Measurements from ENCODE around the gene STAT5A.
"Not testable (repeated sequence)": the region's sequence is repeated elsewhere in the genome, so short reads cannot be mapped to it uniquely, and the experiment has no call there.

STAT5A gene

DNA sequence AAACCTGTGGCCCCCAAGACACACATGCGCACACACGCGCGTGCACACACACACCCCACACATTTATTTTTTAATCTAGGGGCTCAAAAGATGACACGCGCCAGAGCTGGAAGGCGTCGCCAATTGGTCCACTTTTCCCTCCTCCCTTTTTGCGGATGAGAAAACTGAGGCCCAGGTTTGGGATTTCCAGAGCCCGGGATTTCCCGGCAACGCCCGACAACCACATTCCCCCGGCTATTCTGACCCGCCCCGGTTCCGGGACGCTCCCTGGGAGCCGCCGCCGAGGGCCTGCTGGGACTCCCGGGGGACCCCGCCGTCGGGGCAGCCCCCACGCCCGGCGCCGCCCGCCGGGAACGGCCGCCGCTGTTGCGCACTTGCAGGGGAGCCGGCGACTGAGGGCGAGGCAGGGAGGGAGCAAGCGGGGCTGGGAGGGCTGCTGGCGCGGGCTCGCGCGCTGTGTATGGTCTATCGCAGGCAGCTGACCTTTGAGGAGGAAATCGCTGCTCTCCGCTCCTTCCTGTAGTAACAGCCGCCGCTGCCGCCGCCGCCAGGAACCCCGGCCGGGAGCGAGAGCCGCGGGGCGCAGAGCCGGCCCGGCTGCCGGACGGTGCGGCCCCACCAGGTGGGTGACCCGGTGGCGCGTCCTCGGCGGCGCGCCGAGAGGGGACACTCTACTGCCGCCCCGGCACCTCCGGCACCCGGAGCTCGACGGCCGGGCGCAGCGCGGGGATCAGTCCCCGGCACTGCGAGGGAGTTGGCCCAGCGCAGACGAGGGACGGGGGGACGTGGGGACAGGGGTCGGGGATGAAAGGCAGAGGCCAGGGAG, at the start of gene STAT5A:
Gene STAT5A, plus strand, starts transcription at position 522 of the 826 bp plus-strand sequence. CDS start 914 bp downstream, outside the sequence.
- peak; percentile 75 for DNase-seq

DNA sequence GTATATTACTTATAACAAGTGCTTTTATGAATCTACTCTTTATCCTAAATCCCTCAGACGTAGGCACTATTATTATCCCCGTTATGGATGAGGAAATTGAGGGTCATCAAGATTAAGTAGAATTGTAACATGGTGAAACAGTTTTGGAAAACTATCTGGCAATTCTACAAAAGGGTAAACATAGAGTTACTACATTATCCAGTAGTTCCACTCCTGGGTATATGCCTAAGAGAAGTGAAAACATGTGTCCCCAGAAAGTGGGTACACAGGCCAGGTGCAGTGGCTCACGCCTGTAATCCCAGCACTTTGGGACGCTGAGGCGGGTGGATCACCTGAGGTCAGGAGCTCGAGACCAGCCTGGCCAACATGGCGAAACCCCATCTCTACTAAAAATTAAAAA, 48.7 kb upstream of the STAT5A start:
- not testable (repeated sequence) for DNase-seq

DNA sequence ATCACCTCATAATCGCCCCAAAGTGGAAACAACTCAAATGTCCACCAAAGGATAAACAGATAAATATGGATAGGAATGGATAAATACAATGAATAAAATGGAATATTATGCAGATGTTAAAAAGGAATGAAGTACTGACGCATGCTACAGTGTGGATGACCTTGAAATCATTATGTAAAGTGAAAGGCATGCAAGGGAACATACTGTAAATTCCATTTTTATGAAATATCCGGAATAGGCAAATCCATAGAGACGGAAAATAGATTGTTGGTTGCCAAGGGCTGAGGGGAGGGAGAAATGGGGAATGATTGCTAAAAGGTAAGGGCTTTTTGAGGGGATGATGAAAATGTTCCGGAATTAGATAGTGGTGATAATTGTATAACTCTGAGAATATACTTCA, 48.1 kb upstream of the STAT5A start:
- no peak for DNase-seq

DNA sequence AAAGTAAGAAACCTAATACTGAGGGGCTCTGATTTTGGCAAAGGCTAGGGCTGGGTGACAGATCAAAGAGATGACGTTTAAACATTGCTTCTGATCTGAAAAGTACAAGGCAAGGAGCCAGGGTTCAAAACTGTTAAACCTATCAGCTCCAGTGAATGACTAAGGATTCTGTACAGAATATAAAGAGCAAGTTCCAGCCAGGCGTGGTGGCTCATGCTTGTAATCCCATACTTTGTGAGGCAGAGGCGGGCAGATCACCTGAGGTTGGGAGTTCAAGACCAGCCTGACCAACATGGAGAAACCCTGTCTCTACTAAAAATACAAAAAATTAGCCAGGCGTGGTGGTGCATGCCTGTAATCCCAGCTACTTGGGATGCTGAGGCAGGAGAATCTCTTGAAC, 47.4 kb upstream of the STAT5A start:
- not testable (repeated sequence) for DNase-seq

DNA sequence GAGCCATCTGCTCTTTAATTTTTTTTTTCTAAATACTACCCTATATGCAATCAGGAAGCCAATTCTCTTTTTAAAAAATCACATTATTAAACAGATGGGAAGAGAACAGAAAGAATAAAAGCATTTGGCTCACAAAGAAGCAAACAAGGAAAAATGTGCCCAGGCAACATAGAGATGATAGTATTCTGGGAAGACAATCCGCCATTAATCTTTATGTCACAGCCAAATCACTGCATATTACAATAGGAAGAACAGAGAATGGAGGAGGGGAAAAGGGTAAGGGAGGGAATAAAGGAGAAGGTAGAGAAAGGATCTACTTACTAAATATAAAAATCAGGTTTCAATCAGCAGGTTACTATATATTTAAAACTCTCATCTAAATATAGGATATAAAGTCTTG, 46.4 kb upstream of the STAT5A start:
- DNase-seq: no peak

DNA sequence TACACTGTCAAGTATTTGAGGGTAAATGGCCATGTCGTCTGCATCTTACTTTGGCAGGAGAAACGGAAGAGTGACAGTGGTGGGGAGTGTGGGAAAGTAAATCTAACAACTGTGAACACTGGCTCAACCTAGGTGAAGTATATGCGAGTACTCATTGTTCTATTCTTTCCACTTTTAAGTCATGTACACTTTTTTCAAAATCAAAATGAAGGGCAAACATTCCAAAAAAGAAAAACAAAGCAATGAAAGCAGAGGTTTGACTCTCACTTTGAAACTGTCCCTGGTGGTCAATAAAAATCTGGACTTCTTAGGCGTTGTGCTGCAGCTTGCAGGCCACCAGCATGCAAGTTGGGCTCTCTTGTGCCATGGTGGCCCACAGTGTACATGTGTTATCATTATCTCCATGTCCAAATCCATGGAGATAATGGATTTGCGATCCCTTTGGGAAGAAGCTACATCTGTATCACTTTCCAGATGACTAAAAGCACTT, 44.8 kb upstream of the STAT5A start:
- no peak for DNase-seq

DNA sequence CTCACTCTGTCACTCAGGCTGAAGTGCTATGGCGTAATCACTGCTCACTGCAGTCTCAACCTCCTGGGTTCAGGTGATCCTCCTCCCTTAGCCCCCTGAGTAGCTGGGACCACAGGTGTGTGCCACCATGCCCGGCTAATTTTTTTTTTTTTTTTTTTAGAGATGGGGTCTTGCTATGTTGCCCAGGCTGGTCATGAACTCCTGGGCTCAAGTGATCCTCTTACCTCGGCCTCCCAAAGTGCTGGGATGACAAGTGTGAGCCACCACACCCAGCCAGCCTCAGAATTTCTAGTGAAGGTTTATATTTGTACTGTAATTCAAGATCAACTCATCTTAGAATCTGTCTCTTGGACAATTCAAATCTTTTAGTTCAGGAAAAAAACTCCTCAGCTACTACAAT, 44.2 kb upstream of the STAT5A start:
- DNase-seq: not testable (repeated sequence)

DNA sequence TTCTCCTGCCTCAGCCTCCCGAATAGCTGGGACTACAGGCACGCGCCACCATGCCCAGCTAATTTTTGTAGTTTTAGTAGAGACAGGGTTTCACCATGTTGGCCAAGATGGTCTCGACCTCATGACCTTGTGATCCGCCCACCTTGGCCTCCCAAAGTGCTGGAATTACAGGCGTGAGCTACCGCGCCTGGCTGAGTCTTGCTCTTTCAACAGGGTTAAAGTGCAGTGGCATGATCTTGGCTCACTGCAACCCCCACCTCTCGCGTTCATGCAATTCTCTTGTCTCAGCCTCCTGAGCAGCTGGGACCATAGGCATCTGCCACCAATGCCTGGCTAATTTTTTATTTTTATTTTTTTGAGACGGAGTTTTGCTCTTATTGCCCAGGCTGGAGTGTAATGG, 43.1 kb upstream of the STAT5A start:
- not testable (repeated sequence) for DNase-seq

DNA sequence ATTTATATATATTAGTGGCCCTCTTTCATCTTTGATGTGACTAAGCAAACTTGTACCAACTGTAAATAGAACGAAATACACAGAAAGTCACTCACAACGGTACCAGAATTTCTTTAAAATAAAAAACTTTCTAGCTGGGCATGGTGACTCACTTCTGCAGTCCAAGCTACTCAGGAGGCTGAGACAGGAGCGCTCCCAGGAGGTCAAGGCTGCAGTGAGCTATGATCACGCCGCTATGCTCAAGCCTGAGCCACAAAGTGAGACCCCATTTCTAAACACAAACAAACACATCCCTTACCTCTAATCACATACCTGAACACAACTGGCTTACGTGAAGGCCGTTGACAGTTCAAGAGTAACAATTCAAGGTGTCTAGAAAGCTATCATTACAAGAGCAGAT, 41.8 kb upstream of the STAT5A start:
- no peak for DNase-seq

DNA sequence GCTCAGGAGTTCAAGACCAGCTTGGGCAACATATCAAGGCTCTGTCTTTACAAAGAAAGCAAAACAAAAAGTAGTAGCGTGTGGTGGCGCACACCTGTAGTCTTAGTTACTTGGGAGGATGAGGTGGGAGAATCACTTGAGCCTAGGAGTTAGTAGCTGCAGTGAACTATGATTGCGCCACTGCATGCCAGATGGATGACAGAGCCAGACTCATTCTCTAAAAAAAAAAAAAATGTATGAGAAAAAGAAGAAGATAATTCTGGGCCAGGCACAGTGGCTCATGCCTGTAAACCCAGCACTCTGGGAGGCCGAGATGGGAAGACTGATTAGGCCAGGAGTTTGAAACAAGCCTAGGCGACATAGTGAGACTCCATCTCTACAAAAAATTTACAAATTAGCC, 40.6 kb upstream of the STAT5A start:
- DNase-seq: peak; percentile 36

DNA sequence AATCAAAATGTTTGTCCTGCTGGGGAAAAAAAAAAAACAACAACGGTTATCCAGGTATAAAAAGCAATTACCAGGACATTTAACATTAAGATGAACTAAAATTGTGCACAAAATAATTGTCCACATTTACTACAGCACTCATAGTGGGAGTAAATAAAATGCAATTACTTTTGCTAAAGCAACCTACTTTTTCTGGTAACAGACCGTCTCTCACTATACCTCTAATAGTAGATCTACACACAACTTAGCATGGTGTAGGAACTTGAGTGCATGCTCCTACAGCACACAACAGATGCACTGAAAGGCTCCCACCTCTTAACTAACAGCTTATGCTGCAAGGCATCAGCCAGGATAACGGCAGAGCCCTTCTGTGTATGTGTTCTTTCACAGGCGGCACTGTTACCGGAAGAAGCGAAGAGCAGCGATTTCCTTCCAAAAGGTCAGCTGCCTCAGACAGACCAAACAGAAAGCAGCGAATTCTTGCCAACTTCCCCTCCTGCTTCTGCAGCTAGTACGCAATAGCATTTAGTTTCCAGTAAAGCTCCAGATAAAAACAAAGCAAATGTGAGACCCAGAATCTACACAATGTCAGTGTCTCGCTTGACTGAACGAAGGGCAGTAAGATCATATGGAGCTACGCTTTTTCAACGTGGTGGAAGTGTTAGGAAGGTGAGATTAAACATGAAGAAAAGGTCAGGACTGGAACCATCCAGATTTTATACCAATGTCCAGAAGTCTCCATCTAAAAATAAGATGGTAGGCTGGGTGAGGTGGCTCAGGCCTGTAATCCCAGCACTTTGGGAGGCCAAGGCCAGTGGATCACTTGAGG, 39.7 kb upstream of the STAT5A start:
- DNase-seq: peak; percentile 97

DNA sequence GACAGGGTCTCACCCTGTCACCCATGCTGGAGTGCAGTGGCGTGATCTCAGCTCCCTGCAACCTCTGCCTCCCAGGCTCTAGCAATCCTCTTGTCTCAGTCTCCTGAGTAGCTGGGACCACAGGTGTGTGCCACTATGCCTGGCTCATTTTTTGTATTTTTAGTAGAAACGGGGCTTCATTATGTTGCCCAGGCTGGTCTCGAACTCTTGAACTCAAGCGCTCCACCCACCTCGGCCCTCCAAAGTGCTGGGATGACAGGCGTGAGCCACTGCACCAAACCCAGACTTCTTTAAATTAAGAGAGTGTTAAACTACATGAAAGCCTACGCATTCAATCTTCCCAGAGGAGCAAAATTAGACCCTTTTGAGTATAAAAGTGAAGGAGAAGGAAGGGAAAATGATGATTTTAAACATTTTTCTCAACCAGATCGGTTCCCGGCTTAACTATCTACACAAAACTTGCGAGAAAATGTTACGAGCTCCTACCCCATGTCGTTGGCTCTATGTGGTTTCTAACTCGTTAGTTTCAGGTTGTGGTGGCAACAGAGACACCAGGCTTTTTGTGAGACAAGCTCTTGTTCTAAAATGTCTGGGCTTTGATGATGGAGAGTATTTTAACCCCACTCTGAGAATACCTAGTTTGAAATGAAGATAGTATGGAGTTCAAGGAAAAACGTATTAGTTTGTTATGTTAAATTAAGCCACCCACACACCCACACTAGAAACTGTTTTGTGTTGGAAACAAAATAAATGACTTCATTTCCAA, 38.4 kb upstream of the STAT5A start:
- no peak for DNase-seq

DNA sequence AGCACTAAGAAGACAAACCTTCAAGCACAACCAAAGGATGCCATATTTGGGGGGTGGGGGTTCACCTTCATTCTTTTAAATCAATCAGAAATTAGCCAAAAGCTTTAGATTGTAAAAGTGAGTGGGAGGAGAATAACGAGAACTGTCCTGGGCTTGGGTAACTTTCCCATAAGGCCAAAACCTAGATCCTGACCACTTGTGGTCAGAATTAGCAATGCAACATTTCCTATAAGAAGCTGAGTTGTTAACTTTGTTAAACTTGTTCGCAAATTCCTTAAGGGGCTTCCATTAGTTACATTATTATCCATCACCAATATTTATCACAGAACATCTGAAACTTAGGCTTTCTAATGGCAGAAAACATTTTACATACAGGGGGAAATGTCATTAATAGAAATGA, 37.2 kb upstream of the STAT5A start:
- peak; percentile 36 for DNase-seq

DNA sequence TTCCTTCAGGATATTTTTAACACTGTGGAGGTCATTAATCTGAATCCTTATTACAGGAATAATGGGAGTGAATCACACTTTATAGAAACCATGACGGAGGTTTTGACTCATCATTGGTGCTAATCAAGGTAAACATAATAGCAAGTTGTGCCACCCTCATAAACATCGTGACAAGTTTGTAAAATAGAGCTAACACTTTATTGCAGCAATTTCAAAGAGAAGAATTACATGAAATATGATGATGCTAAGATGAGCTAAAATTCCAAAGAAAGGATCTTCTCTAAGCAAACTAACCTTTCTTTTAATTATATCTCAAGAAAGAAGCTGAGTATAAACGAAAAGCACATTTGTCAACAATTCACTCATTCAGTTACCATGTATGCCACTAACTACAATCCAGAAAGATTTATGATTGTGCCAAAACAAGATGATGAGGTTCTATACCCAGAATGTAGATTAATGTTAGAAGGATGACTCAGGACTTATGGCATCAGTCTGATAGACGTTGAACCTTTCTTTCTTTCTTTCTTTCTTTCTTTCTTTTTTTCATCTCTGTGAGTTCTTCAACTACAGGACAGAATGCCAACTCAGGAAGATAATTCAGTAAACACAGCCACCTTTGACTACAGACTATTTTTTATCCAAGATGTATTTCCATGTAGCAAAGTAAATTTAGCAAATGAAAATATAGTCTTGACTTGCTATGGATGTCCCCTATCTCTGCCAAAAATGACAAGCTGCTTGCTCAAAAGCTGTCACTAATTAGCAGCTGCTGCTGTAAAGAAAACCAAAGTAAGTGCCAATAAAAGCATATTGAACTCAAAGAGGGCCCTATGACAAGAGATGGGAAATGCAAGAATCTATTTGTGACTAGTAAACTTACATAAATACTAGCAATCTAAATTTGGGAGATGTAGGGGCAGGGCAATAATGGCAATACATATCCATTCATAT, 35.4 kb upstream of the STAT5A start:
- no peak for DNase-seq

DNA sequence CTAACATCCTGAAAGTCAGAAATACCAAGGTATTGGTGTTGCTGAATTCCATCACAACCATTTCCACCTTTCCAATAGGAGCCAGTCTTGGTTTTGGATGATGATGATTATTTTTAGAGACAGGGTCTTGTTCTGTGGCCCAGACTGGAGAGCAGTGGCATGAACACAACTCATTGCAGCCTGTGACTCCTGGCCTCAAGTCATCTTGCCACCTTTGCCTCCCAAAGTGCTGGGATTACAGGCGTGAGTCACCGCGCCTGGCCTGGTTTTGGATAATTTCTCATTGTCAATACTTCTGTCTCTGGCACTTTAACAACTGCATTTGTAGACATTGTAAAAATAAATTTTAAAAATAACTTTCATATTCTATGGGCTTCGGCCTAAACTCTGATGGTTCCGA, 34.7 kb upstream of the STAT5A start:
- no peak for DNase-seq

DNA sequence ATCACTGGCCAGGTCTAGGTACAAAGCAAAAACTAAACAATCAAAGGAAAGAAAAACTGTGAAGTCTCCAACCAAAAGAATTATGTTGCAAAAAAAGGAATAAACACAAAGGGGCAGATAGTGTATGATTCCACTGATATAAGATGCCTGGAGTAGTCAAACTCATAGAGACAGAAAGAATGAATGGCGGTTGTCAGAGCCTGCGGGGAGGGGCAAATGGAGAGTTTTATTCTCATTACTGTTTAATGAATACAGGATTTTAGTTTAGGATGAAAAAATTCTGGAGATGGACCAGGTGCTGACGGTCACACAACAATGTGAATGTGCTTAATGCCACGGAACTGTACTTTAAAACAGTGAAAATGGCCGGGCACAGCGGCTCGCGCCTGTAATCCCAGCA, 32.9 kb upstream of the STAT5A start:
- no peak for DNase-seq

DNA sequence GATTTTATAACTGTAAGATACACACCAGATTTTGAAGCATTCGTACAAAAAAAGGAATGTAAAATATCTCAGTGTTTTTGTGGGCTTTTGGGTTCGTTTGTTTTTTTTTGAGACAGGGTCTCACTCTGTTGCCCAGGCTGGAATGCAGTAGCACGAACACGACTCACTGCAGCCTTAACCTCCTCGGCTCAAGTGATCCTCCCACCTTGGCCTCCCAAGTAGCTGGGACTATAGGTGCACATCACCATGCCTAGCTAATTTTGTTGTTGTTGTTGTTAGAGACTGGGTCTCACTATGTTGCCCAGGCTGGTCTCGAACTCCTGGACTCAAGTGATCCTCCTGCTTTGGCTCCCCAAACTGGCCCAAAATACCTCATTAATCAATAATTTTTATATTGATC, 28.0 kb upstream of the STAT5A start:
- no peak for DNase-seq

DNA sequence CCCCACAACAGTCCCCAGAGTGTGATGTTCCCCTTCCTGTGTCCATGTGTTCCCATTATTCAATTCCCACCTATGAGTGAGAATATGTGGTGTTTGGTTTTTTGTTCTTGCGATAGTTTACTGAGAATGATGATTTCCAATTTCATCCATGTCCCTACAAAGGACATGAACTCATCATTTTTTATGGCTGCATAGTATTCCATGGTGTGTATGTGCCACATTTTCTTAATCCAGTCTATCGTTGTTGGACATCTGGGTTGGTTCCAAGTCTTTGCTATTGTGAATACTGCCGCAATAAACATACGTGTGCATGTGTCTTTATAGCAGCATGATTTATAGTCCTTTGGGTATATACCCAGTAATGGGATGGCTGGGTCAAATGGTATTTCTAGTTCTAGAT, 23.9 kb upstream of the STAT5A start:
- DNase-seq: not testable (repeated sequence)

DNA sequence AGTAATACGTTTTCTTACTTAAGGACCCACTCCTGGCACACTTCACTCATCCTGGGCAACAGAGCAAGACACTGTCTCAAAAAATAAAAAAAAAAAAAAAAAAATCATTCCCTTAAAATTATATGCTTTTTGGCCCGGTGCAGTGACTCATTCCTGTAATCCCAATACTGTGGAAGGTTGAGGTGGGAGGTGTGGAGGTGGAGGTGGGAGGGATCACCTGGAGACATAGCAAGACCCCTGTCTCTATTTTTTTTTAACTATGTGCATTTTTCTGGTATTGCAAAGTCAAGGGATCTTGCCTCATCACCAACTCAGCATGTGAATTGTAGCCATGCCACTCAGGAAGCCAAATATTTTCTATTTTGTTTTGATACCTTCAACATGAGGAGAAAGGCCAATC, 21.8 kb upstream of the STAT5A start:
- DNase-seq: no peak

DNA sequence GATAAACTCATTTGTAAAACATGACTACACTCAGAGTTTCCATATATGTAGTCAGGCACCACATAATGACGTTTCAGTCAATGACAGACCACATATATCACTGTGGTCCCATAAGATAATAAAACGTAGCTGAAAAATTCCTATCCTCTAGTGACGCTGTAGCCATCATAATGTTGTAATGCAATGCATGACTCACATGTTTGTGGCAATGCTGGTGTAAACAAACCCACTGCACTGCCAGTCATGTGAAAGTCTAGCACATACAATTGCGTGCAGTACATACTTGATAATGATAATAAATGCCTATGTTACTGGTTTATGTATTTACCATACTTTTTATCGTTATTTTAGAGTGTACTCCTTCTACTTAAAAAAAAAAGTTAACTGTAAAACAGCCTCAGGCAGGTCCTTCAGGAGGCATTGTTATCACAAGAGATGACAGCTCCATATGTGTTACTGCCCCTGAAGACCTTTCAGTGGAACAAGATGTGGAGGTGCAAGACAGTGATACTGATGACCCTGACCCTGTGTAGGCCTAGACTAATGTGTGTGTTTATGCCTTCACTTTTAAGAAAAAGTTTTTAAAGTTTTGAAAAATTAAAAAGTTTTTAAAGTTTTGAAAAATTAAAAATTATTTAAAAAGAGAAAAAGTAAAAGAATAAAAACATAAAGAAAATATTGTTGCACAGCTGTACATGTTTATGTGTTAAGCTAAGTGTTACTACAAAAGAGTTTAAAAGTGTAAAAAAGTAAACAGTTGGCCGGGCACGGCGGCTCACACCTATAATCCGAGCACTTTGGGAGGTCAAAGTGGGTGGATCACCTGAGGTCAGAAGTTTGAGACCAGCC, 21.2 kb upstream of the STAT5A start:
- peak; percentile 8 for DNase-seq

DNA sequence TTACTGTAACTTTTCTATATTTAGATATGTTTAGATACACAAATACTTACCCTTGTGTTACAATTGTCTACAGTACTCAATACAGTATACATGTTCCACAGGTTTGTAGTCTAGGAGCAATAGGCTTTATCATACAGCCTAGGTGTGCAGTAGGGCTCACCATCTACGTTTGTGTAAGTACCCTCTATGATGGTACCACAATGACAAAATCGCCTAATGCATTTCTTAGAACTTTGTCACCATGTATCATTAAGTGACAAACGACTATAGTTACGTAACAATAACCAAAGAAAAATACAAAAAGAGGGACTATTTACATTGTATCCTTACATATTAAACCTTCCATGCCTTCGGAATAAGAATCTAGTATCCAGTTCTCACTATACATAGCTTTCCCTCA, 20.1 kb upstream of the STAT5A start:
- DNase-seq: no peak
